Gastroesophageal sphincter (tissue), 3 donors: ENCODE data around the gene ZNF575.

Experiments
- POLR2AphosphoS5 ChIP-seq: sonication (generic); formaldehyde crosslinking; IDR thresholded peaks from one replicate; pipeline ENCODE4 v1.6.1; 2017; ENCODE audit warnings: antibody characterized with exemption
- TF ChIP-seq, protein P1 (sequence below), 4 experiments: fragments of 200-600 bp in 2 of 4; fragments of 450-650 bp in 2 of 4; sonication (generic) in 1 of 4; IDR thresholded peaks; one replicate each; pipeline ENCODE4 v1.5.1; 2017 to 2019; ENCODE audit warnings: antibody characterized with exemption in 4 of 4, mild to moderate bottlenecking in 2 of 4, moderate library complexity in 2 of 4

DNA sequence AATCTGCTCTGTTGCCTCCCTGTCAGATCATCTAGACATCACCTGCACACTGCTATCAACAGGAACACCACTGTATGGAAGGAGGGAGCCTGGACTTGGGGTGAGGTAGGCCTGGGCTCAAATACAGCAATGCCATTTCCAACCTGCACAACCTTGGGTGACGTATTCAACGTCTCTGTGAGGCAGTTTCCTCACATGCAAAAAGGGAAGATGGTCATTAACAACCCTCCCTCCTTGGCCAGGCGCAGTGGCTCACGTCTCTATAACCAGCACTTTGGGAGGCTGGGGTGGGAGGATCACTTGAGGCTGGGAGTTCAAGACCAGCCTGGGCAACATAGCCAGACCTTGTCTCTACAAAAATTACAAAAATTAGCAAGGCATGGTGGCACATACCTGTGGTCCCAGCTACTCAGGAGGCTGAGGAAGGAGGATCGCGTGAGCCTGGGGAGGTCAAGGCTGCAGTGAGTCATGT lies 29.3 kb downstream of the ZNF575 start:
- TF ChIP-seq, protein P1, sequence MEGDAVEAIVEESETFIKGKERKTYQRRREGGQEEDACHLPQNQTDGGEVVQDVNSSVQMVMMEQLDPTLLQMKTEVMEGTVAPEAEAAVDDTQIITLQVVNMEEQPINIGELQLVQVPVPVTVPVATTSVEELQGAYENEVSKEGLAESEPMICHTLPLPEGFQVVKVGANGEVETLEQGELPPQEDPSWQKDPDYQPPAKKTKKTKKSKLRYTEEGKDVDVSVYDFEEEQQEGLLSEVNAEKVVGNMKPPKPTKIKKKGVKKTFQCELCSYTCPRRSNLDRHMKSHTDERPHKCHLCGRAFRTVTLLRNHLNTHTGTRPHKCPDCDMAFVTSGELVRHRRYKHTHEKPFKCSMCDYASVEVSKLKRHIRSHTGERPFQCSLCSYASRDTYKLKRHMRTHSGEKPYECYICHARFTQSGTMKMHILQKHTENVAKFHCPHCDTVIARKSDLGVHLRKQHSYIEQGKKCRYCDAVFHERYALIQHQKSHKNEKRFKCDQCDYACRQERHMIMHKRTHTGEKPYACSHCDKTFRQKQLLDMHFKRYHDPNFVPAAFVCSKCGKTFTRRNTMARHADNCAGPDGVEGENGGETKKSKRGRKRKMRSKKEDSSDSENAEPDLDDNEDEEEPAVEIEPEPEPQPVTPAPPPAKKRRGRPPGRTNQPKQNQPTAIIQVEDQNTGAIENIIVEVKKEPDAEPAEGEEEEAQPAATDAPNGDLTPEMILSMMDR (IDR thresholded peaks at IDR 0.05), result no peak
- TF ChIP-seq POLR2AphosphoS5, result no peak
